ENCODE data around the gene VEZT.

DNA sequence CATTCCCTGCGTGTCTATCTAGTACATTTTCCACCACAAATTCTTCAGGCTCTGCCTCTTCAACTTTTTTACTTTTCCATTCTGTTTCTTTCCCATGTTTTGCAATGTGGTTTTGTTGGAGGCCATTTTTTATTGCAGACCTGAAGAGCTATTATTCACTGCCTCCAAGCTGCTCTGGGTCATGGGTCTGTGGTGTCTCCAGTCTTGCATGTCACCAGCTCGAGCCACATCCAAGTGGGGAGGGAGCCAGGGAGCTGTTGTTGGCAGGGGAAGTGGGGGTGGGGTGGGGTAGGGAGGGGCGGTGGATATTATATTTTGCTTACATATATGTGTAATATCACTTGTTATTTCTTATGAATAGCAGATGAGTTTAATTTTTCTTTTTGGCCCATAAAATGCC is 69.1 kb downstream of the VEZT start:
- TF ChIP-seq NFRKB (IDR thresholded peaks at IDR 0.05): no peak
- TF ChIP-seq L3MBTL2 (conservative IDR thresholded peaks at IDR 0.05): no peak
- no peak for TF ChIP-seq LEF1 (IDR thresholded peaks at IDR 0.05; ENCODE audit: borderline replicate concordance)
- TF ChIP-seq FOXM1 (IDR thresholded peaks at IDR 0.05; ENCODE audit: borderline replicate concordance): no peak
- TF ChIP-seq TARDBP (IDR thresholded peaks at IDR 0.05): no peak
- no peak for TF ChIP-seq ELF4 (IDR thresholded peaks at IDR 0.05)
- TF ChIP-seq ZNF384 (IDR thresholded peaks at IDR 0.05): no peak
- TF ChIP-seq BHLHE40 (IDR thresholded peaks at IDR 0.05; ENCODE audit: borderline replicate concordance): no peak
- TF ChIP-seq SUZ12 (IDR thresholded peaks at IDR 0.05): no peak
